HG03565 (cell line): ENCODE results near the gene CRB2.
"Not testable (repeated sequence)": the region's sequence is repeated elsewhere in the genome, so short reads cannot be mapped to it uniquely, and the experiment has no call there.

Source experiments
- ATAC-seq: cut with Tn5 transposase; IDR thresholded peaks from one replicate; pipeline ENCODE4 v1.9.1; 2021; ENCODE audit warnings: mild to moderate bottlenecking, moderate library complexity; ENCODE audit not compliant: unreplicated experiment

Gene CRB2

DNA sequence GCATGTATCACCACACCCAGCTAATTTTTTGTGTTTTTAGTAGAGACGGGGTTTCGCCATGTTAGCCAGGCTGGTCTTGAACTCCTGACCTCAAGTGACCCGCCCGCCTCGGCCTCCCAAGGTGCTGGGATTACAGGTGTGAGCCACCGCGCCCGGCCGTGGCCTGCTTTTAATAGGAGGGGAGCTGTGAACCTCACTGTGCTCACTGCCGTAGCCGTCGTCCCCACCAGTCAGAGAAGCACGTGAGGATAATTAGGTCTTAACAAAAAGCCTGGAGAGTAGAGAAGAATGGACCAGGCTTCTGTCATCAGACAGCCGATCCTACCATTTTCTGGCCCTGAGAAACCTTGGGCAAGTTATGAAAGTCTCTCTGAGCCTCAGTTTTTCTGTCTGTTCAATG, 42.9 kb downstream of the CRB2 start:
- not testable (repeated sequence) for ATAC-seq

DNA sequence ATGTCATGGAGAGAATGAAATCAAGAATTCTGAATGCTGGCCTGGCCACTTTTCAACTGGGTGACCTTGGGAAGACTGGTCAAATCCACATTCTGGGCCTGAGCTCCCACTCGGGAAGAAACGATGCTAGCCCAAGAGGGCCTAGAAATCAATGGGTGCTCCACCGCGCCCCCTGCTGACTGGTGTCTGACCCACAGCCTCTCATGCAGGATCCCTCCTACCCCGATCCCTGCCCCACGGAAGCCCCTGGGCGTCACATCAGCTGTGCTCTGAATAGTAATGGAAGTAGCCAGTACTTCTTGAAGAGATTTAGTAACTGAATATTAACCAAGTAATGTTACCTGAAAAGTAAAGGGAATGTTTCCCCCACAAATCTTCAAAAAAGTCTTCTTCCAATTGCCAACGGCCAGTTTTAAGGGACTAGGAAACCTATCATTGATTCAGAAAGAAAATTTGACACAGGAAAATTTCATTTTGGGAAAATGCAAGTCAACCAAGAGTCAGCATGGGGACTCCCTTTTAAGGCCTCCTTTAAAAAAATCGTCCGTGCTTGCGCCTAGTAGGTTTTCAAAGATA, 43.9 kb downstream of the CRB2 start:
- ATAC-seq = no peak

GRCh38 chr9:123400926-123401503, 45.0 kb downstream of the CRB2 start:
- no peak for ATAC-seq

GRCh38 chr9:123401879-123402513, 46.0 kb downstream of the CRB2 start:
- no peak for ATAC-seq

DNA sequence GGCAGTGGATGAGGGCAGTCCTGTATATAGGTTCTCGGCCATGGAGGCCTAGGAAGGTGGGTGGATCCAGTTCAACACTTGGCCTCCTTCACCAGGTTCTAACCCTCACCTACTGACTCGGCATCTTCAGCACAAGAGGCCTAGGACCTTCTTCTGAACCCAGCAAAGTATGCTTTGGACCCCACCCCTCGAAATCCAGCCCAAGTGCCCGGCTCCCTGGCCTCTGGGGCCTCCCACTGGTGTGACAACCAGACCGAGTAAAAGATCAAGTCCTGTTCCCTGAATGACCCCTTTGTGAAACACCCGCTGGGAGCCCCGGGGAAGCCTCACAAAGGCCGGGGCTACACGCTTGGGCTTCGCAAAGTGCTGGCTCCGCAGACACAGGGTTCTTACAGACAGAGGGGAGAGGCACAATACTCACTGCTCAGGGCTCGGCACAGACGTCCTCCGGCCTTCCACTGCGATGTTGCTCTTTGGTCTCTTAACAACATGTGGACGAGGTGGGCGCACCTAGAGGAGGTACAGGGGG, 47.0 kb downstream of the CRB2 start:
- ATAC-seq = no peak

DNA sequence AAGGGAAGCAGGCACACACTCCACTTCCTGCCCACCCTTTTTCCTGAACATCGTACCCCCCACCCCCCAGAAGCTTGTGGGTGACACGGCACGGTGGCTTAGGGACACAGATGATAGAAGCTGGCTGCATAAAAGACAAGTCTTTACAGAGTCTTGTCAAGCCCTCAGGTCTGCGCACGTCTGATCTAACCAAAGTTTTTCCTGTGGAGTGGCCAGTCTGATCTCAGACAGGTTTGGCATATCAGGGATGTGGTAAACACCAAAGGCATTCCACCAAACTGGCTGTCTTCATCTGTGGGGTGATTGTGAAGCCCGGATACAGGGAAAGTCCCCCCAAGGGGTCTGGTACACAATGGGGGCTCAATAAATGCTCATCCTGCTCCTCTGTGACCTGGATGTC, 50.0 kb downstream of the CRB2 start:
- ATAC-seq = no peak

- ATAC-seq = no peak
These were observed 50.8 kb downstream of the CRB2 start for GRCh38 chr9:123406691-123407216.

DNA sequence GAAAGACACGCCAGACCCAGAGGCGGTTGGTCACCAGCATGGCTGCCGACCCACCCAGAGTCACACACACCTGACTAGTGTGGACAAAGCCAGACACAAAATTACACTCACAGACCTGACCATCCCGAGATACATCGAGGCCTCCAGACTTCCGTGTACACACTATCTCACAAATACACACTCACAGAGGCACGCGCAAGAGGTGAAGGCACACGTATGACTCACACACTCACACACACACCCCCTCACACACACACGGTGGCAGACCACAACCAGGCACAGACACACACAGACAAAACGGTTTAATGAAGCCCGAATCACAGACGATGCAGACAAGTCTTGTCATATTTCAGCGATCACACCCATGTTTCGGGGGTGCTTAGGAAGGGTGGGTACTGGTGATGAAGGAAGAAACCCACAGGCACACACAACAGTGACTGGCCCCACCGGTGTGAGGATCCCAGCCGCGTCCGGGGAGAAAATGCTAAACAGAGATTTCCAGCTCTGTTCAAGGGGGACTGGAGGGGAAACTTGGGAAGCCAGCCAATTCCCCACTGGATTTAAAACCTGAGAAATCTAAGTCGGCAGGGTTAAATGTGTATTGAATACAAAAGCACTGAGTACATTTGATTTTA, 51.3 kb downstream of the CRB2 start:
- ATAC-seq = no peak

DNA sequence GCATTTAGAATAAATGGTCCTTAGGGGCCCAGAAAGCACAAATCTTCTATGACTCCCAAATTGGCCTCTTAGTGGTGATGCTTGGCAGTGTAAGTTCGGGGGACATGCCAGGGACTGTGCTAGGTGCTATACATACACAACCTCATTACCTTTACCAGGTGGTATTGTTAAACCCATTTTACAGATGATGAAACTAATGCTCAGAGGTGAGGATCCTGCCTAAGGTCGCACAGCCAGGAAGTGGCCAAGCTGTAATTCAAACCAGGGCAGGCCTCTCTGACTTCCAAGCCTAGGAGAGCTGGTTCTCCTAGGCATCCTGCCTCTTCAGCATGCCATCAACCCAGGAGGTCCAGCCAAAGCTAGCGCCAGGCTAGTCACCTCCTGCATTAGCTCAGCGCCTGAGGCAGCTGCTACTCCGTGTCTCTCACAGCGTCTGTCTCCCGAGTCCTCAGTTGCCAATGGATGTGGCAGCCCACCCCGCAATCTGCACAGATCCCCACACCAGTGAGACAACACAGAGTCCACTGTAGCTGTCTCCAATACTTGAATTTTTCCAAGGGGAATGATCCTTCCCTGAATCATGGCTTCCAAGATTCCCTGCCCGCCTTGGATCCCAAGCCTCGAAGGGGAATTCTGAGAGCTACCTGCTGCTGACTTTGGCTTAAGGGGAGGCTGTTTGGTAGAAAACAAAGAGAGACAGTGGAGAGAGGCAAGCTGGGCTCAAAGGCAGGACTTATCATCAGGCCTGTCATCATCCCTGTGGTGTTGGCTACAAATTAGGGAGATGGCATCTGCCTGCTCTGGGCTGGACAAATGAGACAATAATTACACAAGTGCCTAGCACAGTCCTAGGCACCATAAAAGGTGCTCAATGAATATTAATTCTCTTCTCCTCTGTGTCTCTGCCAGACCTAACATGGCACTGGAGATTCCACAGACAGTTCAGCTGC, 52.6 kb downstream of the CRB2 start:
- ATAC-seq = no peak

DNA sequence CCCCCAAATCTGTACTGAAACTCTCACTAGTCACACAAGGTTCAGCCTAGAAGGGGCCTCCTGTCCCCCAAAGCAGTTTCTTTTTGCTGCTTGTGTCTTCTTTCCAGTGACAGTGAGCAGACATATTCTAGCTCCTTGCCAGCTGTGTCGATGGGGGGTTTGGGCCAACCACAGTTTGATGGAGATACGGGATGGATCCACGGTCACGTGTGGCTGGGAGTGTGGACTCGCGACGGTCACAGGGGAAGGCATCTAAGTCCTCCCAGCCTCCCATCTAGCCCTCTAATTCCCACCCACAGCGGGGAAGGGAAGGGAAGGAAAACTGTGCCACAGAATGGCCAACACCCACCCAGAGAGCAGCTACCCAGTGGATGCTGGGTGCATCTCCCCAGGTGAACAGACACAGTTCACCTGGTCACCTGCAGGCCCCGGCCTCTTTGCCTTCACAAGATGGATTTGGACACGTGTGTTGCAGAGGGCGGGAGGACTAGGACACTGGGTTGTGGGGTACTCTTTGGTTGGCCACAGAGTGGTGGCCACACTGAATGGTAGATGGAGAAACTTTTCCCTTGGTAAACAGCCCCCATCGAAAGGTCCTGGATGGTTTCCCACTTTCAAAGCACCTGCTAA, 54.4 kb downstream of the CRB2 start:
- no peak for ATAC-seq

DNA sequence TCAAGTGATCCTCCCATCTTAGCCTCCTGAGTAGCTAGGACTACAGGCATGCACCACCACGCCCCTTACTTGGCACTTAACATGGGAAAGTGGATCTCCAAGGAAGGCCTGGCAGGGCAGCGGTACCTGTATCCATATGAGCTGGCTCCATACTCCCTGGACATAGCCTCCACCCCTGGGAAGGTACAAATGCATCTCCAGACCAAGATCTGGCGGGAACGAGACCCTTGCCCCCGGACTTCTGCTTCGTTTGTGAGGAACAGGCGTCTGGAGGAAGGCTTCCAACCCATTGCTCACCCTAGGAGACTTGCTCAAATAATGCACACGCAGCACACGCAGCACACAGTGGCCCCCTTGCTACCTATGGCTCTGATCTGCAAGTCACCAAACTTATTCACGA, 55.2 kb downstream of the CRB2 start:
- no peak for ATAC-seq

- ATAC-seq = no peak
These were observed 55.6 kb downstream of the CRB2 start for GRCh38 chr9:123411636-123412035.

GRCh38 chr9:123412171-123412820, 56.3 kb downstream of the CRB2 start:
- no peak for ATAC-seq

DNA sequence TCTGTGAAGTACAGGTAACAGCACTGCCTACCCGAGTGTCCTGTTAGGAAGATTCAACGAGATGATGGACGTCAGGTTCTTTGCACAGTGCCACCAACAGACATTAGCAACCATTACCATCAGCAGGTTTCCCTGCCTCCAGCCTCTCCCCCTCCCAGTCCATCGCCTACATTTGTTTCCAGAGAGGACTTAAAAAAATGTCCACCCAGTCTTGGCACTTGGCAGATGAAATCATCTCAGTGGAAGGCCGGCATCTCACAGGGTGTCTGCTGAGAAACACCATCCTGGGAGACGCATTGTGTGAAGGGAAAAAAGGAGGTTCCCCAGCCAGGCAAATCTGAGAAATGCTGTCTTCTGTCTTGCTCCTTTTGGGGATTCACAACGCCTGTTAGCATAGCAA, 58.2 kb downstream of the CRB2 start:
- no peak for ATAC-seq

DNA sequence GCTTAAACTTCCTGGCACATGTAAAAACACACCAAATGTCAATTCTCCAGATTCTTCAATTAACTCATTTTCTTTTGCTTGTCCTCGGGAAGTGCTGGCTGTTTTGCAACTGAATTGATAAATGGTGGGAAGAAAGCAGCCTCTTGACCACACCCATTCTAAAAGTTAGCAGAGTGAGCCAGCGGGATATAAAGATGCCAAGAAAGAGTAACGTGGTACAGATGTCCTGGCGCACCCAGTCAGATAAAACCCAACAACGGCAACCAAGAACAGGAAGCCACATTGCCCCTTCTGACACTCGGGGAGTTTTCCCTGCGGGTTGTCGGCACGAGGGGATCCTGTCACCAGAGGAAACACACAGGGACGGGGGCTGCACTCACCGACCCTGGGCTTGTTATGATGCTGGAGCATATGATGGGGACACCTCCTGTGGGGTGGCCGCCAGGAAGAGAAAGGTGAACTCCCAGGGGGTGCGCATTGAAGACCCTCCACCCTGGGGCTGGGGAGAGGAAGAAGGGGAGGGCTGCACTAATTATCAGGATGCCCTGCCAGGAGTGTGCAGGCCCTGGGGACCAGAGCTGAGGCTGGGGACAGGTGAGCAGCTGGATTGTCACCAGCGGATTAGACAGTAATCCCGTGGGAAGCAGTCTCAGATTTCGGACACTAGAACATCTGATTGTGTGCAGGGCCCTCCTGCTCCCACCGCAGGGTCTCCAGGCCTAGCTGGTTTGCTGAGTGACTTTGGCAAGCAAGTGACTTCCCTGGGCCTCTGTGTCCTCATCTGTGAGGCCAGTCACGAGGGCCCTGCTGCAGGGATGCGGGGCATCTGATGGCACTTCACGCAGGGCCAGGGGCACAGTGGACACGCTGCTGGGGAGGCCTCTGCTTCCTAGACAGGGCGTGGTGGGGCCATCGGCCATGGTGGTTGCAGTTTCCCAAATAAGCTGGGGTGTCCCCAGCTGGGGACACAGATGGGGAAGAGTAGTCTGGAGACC, 59.2 kb downstream of the CRB2 start:
- ATAC-seq = no peak

GRCh38 chr9:123416176-123416575, 60.2 kb downstream of the CRB2 start:
- ATAC-seq = no peak

DNA sequence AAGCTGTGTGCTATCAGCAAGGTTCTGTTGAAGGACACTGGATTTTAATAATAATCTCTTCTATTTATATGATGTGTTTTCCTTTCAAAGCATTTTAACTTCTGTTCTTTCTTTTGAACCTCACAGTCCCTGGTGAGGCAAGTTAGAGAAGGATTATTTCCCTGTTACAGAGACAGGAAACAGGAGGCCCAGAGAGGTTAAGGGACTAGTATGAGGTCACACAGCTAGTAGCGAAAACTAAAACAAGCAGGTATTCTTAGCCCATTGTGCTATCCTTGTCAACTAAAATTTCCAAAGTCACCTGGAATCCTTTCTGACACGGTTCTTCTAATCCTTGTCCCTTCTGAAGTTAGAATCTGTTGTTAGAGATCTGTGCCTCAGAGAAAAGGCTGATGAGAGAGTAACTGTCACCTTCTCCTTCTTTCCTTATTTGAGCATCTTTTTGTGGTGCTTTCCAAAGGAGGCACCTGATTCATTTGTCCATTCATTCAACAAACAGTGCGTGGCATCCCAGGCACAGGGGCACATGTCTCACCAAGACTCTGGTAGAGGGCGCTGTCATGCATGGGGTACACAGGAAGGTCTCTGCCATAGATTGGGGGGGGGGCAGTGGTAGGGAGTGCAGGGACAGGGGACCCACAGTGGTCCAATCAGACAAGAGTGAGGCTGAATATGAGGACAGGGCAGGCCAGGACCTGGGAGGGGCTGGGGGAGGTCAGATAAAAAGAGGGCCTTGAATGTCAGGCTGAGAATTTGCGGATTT, 61.5 kb downstream of the CRB2 start:
- ATAC-seq = no peak

DNA sequence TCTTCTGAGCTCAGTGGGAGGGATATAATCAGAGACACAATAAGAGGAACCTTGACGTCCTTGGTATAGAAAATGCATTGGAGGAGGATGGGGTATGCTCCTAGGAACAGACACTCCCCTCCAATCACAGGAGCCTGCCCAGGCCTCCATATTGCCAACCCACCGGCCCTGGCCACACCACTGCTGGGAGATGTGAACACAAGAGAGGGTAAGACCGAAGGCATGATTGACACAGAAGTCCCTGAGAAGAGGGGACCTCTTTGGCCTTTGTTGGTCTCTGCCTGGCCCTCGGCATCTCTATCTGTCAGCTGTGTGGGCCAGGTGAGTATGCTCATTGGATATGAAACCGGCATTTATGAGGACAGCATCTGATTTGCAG, 62.0 kb downstream of the CRB2 start:
- ATAC-seq = no peak
